Hippocampal formation (tissue), 2 donors: ENCODE results near the gene OSBP.
"Not testable (repeated sequence)": the region's sequence is repeated elsewhere in the genome, so short reads cannot be mapped to it uniquely, and the experiment has no call there.

Source experiments
- DNase-seq, 2 donors: peaks; one replicate each; lab custom pipeline; 2025; lab: John Stamatoyannopoulos, UW

The OSBP gene, protein sequence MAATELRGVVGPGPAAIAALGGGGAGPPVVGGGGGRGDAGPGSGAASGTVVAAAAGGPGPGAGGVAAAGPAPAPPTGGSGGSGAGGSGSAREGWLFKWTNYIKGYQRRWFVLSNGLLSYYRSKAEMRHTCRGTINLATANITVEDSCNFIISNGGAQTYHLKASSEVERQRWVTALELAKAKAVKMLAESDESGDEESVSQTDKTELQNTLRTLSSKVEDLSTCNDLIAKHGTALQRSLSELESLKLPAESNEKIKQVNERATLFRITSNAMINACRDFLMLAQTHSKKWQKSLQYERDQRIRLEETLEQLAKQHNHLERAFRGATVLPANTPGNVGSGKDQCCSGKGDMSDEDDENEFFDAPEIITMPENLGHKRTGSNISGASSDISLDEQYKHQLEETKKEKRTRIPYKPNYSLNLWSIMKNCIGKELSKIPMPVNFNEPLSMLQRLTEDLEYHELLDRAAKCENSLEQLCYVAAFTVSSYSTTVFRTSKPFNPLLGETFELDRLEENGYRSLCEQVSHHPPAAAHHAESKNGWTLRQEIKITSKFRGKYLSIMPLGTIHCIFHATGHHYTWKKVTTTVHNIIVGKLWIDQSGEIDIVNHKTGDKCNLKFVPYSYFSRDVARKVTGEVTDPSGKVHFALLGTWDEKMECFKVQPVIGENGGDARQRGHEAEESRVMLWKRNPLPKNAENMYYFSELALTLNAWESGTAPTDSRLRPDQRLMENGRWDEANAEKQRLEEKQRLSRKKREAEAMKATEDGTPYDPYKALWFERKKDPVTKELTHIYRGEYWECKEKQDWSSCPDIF

GRCh38 chr11:59615637-59616395 is at the start of gene OSBP:
OSBP (minus strand) TSS chr11:59615774; CDS start chr11:59615664, 110 bp downstream.
- peak; percentile 100 for DNase-seq

DNA sequence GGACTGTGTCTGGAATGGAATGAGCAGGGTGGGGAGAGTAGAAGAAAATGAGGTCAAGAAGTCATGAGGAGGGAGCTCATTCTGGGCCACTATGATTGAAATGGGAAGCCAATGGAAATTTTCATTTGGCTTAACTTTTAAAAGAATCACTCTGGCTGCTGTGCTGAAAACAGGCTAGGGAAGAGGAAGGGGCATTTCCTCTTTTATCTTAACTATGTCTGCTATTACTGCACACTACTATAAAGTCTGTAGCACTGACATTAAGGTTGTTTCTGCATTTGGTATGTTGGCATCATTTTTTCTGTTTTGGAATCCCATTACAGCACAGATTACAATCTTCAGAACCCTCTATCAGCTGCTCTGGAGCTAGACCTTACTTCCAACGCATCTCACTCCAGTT is 45.0 kb upstream of the OSBP start:
- no peak for DNase-seq

DNA sequence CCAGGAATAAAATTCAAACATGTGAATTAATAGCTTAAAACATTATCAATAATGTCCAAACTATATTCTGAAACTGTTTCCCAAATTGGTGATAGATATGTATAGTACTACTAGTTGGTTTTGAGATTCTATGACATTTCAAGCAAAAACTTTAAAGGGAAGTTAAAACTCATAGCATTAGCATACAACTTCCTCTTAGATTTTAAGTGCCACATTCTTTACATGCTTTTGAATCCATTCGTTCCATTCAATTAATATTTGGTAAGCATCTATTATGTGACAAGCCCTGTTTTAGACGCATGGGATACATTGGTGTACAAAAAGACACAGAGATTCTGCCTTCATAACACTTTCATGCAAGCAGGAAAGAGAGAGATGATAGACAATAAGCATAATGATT is 44.4 kb upstream of the OSBP start:
- no peak for DNase-seq

DNA sequence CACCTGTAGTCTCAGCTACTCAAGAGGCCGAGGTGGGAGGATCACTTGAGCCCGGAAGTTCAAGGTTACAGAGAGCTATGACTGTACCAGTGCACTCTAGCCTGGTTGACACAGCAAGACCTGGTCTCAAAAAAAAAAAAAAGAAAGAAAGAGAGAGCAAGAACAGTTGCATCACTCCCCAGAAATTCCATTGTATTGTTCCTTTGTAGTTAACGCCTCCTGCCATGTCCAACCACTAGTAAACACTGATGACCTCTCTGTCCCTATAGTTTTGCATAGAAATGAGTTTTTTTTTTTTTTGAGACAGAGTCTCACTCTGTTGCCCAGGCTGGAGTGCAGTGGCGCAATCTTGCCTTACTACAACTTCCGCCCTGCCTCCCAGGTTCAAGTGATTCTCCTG is 42.5 kb upstream of the OSBP start:
- DNase-seq: no peak

DNA sequence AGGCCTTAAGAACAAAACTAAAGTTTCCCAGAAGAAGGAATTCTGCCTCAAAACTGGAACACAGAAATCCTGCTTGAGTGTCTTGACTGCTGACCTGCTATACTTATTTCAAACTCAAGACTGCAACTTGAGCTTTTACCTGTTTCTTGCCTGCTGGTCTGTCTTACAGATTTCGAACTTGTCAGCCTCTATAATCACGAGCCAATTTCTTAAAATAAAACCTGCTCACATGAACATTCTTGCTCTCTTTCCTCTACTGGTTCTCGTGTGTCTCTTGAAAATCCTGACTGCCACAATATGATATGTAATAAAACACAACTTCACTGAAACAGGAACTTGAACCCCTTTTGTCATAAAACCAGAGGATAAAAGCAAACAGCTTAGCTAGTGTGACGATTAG is 39.3 kb upstream of the OSBP start:
- no peak for DNase-seq

DNA sequence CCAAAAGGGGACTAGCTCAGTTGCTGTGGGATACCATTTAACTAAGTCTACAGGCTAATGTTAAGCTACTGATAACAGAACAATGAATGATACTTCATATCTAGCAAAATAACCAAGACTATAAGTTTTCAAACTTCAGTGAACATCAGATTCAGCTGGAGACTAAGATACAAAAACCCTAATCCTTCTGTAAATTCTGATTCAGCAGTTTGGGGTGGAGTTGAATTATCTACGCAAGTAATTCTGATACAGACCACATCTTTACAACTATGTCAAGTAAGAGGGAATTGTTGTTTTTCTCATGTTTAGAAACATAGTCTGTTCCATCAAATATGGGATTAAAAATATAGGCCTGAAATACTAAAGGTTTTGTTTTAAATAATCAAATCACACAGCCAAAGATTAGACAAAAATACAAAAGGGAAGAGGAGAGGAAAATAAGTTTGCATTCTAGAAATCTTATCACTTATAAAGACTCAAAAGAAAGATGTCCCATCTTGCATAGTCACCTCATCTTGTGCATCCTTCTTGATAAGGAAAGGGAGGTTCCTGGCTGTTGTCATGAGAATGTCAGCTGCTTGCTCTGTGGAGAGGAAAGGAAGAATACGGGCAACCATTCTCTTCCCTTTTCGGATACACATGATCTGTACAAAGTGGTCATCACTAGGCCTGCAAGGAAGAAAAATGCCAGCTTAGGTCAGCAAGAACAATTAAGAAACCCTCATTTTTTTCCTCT is 31.8 kb upstream of the OSBP start:
- DNase-seq: no peak

DNA sequence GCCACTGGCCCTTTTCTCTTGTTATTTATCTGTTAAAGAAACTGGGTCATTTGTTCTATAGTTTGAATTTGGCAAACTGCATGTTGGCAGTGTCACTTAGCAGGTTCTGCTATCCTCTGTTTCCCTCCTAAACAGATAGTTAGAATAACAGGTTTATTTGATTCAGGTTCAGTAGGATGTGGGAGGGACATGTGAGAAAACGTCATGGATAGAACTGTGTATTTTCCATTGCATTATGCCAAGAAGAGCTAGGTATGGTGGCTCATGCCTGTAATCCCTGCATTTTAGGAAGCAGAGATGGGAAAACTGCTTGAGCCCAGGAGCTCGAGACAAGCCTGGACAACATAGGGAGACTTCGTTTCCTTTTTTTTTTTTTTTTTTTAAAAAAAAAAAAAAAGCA is 29.0 kb upstream of the OSBP start:
- no peak for DNase-seq

DNA sequence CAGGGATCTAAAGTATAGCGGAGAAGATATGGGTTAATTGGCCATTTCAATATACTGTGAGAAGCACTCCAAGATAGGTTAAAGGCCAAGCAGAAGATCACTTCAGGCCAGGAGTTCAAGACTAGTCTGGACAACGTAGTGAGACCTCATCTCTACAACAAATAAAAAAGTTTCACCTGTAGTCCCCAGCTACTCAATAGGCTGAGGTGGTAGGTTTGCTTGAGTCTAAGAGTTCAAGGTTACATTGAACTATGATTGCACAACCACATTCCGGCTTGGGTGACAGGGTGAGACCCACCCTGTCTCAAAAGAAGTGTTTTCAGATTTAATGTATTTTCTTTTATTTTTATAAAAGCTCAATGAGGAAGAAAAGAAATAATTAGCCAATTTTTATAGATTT is 27.8 kb upstream of the OSBP start:
- DNase-seq: no peak

GRCh38 chr11:59641156-59641555 is 25.6 kb upstream of the OSBP start:
- DNase-seq: no peak

- DNase-seq: no peak
Measured at GRCh38 chr11:59630493-59630892, 14.9 kb upstream of the OSBP start.

GRCh38 chr11:59629996-59630395 is 14.4 kb upstream of the OSBP start:
- DNase-seq: no peak

GRCh38 chr11:59626969-59627368 is 11.4 kb upstream of the OSBP start:
- DNase-seq: not testable (repeated sequence)

DNA sequence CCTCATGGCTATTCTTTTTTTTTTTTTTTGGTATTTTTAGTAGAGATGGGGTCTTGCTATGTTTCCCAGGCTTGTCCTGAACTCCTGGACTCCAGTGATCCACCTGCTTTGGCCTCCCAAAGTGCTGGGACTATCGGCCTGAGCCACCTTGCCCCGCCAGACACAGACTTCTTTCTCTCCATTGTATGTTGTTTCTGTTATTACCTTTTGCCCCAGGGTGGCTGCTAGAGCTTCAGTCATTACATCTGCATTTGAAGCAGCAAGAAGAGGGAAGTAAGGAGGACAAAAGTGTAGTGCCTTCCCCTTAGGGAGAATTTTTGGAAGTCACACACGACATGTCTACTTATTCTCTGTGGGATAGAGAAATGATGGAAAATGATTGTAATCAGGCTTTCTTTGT is 10.1 kb upstream of the OSBP start:
- no peak for DNase-seq

DNA sequence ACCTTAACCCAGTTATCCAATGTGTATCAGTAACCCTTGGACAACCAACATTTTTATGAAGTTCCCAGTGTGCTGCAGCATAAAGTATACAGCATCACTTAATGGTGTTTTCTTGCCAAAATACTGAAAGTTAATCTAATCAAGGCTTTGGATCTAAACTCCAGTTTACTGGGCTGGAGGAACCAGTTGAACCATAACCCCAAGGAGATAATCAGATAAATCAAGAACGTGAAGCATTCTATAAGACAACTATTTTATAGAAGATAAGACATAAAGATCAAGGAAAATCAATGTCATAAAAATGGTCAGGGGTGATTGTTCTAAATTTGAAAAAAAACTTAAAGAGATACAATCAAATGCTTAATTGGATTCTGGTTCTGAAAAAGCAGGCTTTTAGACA is 2.3 kb upstream of the OSBP start:
- DNase-seq: no peak

DNA sequence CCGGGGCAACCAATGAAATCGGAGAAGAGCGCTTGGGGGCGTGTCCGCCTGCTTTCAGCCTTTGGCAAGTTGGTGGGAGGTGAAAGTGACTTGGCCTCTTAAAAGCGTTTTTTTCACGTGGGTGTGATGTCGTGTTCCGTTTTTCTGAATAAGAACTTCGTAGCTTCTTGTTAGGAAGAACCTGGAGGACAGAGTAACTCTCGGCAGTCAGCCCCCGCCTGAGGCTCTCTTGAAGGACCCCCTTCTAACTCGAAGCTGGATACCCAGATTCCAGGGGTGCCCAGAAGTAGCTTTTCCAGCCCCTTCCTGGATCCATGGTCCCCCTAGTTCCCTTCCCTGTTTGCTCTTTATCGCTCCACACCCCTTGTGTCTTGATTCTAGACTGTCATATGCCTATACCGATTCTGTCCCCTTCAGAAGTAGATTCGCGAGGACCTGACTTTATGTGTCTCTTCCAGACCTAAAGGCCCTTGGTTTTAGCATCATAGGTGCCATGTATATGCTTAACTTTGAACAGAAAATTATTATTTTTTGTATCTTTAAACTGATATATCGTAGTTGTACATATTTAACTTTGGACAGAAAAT is 915 bp upstream of the OSBP start:
- peak in 1 of 2 donors; percentile 48 for DNase-seq

DNA sequence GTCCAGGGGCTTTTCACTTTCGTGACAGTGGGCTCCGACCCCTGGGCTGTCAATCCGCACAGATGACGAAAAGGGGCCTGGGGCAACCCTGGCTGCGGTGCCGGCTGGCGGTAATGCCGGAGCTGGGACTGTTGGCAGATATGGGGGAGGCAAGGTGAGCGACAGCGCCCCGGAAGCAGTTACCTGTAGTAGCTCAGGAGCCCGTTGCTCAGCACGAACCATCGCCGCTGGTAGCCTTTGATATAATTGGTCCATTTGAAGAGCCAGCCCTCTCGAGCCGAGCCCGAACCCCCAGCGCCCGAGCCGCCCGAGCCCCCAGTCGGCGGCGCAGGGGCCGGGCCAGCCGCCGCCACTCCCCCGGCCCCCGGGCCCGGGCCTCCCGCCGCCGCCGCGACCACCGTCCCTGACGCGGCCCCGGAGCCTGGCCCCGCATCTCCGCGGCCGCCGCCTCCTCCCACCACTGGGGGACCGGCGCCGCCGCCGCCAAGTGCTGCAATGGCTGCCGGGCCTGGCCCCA is 396 bp downstream of the OSBP start:
- no peak for DNase-seq

DNA sequence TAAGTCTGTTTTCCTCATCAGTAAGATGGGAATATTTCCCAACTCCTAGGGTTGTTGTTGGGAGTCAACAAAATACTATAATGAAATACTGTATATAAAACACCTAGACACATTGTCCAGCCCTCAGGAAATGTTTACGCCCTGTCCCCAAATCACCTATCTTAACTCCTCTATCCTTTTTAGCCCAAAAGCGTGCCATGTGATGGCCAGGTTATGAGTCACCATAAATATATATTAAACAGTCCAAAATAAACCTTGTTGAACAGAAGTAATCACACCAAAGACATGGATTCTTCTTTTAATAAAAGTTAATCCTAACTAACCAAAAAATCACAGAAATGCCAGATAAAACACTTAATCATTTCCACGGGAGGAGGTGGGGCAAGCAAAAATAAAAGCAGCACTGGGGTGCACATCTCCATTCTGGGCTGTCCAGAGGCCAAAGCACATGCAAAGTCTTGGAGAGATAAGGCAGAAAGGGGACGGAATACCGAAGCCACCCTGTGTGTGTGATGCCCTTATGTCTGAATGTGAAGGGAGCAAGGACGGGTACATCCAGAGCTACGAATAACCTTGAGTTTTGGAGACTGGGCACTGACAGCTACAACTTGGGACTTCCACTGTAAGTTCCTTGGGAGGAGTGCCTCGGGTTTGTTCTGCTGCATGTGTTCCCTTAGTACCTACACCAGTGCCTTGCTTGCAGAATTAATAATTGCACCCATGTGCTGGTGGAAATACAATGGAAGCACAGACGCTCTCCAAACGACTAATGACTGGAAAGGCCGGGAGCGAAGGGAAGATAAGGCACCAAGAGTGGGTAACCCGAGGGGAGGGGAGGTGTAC is 1.1 kb downstream of the OSBP start:
- no peak for DNase-seq

DNA sequence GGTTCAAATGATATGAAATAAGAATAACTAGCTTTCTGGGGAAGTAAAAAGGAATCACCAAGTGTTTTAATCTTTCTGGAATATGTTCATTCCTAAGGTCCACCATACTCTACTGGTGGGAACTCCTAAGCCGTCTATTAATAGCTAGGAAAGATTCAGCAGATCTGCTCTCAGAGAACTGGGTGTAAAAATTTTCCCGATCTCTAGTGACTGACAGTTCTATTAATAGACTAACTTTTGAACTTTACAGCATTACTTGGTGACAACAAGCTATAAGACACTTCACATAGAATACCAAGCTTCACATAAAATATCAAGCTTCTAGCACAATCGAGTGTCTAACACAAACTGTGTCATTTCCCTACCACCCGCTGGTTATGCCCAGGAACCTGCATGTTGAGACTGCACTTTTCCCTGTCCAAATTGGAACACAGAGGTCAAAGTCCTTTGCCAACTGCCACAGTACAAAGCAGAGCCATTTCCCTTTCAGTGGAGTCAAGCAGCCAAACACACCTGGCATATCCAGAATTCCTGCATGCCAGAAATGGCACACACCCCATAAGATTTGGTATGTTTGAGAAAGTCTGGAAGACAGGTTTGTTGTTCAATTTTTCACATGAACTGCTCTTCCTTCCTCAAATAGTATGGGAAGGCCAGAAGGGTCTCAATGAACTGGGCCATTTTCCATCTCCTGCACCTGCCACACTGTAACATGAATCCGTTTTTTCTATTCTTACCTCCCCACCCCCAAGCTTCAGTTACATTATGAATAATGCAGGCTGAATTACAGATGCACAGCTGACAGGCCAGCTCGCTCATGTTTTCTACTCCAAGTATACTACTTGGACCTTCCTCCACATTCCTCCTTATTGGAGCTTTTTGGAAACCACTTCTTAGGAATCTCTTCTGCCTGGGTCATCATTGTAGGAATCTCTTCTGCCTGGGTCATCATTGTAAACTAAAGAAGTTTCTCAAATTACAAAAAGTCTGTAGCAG is 3.7 kb downstream of the OSBP start:
- no peak for DNase-seq

DNA sequence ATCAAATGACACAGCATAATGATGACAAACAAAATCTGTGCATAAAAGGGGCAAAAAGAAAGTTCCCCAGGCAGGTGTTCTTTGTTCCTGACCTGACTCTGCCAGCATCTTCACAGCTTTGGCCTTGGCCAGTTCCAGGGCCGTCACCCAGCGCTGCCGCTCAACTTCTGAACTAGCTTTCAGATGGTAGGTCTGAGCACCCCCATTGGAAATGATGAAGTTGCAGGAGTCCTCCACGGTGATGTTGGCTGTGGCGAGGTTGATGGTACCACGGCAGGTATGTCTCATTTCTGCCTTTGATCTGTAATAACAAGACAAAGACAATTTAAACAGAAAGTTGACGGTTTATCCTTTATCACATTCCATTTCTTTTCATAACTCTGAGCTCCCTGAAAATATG is 5.3 kb downstream of the OSBP start:
- DNase-seq: no peak
